Measurements from ENCODE around the gene C3orf33.
"Not testable (repeated sequence)": the region's sequence is repeated elsewhere in the genome, so short reads cannot be mapped to it uniquely, and the experiment has no call there.

DNA sequence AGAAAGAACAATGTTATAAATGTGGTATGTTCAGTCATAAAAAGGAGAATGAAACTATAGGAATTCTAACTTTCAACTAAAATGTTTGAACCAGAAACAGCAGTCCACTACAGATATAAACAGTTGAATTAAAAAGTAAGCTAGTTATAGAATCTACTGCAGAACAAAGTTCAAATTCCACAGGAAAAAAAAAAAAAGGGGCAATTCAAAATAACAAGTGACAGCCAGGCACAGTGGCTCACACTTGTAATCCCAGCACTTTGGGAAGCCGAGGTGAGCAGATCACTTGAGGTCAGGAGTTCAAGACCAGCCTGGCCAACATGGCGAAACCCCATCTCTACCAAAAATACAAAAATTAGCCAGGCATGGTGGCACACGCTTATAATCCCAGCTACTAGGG lies 43.3 kb upstream of the C3orf33 start:
- TF ChIP-seq, protein P1, sequence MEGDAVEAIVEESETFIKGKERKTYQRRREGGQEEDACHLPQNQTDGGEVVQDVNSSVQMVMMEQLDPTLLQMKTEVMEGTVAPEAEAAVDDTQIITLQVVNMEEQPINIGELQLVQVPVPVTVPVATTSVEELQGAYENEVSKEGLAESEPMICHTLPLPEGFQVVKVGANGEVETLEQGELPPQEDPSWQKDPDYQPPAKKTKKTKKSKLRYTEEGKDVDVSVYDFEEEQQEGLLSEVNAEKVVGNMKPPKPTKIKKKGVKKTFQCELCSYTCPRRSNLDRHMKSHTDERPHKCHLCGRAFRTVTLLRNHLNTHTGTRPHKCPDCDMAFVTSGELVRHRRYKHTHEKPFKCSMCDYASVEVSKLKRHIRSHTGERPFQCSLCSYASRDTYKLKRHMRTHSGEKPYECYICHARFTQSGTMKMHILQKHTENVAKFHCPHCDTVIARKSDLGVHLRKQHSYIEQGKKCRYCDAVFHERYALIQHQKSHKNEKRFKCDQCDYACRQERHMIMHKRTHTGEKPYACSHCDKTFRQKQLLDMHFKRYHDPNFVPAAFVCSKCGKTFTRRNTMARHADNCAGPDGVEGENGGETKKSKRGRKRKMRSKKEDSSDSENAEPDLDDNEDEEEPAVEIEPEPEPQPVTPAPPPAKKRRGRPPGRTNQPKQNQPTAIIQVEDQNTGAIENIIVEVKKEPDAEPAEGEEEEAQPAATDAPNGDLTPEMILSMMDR (IDR thresholded peaks at IDR 0.05; ENCODE audit: borderline replicate concordance, extremely low read depth, low read length, poor library complexity, severe bottlenecking), result not testable (repeated sequence)
- TF ChIP-seq EZH2 (IDR thresholded peaks at IDR 0.05; ENCODE audit: borderline replicate concordance, low read depth, low read length, severe bottlenecking), result not testable (repeated sequence)

Measured in DND-41 (cell line).